Raji (cell line): ENCODE measurements around the gene MICAL3.

Source experiments
- POLR2A ChIP-seq: IDR thresholded peaks from 2 replicates; pipeline ENCODE4 v1.6.1; 2011; ENCODE audit warnings: low read depth, low read length, control low read depth; ENCODE audit not compliant: insufficient read depth

The MICAL3 gene

GRCh38 chr22:17753401-17753989 is 270.9 kb downstream of the MICAL3 start:
- TF ChIP-seq POLR2A = no peak

- TF ChIP-seq POLR2A = no peak
Measured at GRCh38 chr22:17751596-17751995, 272.8 kb downstream of the MICAL3 start.

- TF ChIP-seq POLR2A = no peak
Measured at GRCh38 chr22:17749605-17750395, 274.6 kb downstream of the MICAL3 start.

GRCh38 chr22:17748555-17749353 is 275.6 kb downstream of the MICAL3 start:
- no peak for TF ChIP-seq POLR2A

- no peak for TF ChIP-seq POLR2A
Measured at GRCh38 chr22:17746916-17747315, 277.4 kb downstream of the MICAL3 start.

- no peak for TF ChIP-seq POLR2A
Measured at GRCh38 chr22:17744430-17744829, 279.9 kb downstream of the MICAL3 start.

GRCh38 chr22:17743661-17744411 is 280.5 kb downstream of the MICAL3 start:
- no peak for TF ChIP-seq POLR2A

GRCh38 chr22:17742527-17742902 is 281.8 kb downstream of the MICAL3 start:
- no peak for TF ChIP-seq POLR2A

GRCh38 chr22:17741866-17742526 is 282.4 kb downstream of the MICAL3 start:
- no peak for TF ChIP-seq POLR2A

- TF ChIP-seq POLR2A = no peak
Measured at GRCh38 chr22:17739196-17739975, 285.0 kb downstream of the MICAL3 start.

GRCh38 chr22:17738386-17739128 is 285.8 kb downstream of the MICAL3 start:
- no peak for TF ChIP-seq POLR2A
